Umbilical cord (tissue), 2 donors: Measurements from ENCODE around the gene ALKBH4. TPM values are rescaled to one million over a fixed set of nuclear protein-coding genes. Genes with fewer than 3 reads are reported as not detected.
"Not testable (repeated sequence)": the region's sequence is repeated elsewhere in the genome, so short reads cannot be mapped to it uniquely, and the experiment has no call there.

Experiments used
- DNase-seq: peaks from one replicate; pipeline ENCODE4 v3.0.0-alpha.2; 2015; ENCODE audit warnings: low spot score
- total RNA-seq: library from RNA; depleted of rRNA; stranded (reverse); fragments of >200 nt; gene quantifications from one replicate; pipeline ENCODE4 v1.2.3, GENCODE V29; 2014; ENCODE audit warnings: low replicate concordance; ENCODE audit not compliant: insufficient read depth

Gene ALKBH4
- total RNA-seq, 1 donor from 2014 or later, result 32.0 TPM

DNA sequence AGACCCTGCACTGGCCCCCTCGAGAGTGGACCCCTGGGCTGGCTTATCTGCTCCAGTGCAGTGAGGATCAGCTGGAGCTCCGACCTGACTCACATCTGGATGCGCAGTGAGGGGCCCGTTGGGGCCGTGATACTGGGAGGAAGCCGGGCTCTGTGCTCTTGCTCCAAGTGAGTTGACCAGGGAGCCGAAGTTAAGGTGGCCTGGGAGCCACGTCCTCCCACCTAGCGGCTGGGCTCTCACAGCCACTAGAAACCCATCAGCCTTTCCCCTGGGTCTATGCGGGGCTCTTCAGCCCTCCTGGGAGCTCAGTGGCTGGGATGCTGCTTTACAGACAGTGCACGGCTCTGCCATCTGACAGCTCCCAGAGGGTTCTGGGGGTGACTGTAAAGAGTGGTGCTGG is 9.1 kb downstream of the ALKBH4 start:
- DNase-seq, result no peak

DNA sequence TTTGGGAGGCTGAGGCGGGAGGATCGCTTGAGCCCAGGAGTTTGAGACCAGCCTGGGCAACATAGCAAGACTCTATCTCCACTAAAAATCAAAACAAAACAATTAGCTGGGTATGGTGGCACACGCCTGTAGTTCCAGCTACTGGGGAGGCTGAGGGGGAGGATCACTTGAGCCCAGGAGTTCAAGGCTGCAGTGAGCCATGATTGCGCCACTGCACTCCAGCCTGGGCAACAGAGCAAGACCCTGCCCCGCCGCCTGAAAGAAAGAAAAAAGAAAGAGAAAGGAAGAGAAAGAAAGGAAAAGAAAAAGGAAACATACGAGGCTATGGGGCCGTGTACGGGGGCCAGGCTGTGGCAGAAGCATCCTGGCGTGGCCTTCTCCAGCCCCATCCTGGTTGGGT is 9.7 kb downstream of the ALKBH4 start:
- not testable (repeated sequence) for DNase-seq

DNA sequence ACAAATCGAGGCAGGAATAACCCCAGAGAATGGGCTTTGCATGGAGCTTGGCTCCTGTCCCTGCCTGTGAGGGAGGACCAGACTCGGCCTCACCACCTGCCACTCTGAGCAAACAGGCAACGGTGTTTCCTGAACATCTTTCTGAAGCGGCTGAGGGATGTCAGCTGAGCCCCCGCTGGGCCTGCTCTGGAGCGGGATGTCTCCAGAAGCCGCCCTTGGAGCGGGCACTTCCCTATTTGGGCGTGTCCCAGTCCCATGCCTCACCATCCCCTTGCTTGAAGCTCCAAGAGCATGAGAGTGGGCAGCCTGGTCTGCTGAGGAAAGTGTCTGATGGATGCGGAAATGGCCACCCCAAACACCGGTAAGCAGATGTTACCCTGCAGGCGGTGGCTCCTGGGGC is 10.2 kb downstream of the ALKBH4 start:
- DNase-seq, result no peak

DNA sequence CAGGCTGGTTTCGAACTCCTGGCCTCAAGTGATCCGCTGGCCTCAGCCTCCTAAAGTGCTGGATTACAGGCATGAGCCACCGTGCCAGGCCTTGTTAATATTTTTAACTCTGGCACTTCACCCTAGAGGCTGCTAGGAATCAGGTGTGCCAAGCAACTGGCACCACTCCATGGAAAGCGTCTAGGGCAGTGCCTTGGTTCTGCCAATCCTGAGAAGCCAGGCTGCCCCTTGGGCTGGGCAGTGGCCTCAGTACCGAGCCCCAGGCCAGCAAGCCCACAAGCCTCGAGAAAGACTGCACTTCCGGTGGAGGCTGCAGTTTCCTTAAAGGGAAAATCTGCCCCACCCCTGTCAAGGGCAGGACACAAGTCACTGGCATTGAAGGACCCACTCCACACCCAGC is 11.3 kb downstream of the ALKBH4 start:
- DNase-seq, result no peak

DNA sequence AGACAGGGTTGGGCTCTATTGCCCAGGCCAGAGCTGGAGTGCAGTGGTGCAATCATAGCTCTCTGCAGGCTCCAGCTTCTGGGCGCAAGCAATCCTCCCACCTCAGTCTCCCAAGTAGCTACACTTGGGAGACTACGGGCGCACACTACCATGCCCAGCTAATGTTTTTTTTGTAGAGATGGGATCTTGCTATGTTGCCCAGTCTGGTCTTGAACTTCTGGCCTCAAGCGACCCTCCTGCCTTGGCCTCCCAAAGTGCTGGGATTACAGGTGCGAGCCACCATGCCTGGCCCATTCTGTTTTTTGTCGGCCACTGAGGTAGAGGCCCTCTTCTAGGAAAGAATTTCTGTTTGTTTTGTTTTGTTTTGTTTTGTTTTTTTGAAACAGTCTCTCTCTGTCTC is 12.2 kb downstream of the ALKBH4 start:
- DNase-seq, result no peak

DNA sequence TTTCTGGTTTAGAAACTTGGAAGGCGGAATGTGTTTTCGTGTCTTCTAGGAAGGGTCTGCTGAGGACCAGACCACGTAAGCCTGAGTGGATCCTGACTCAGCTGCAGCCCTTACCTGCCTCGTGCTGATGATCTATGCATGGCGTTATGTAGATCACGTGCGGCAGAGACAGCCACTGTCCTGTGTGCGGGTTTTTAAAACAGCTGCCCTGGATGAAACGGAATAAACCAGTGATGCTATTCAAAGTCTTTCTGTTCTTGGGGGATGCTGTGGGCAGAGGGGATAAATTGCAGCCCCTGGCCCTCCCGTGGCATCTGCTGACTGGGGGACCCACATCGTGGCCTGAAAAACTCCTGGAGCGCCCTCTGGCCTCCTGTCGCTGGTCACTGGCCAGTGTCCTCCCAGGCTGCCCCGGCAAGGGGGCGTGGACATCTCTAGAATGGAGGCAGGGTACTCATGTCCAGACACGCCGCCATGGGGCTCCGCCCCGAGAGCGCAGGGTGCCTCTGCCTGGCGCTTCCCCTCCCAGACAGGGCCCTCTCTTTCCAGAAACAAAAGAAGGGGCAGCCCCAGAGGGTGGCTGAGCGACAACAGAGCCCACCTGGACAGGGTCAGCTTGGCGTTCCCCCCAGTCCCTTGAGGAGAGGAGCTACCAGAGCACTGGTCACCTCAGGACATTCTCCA is 13.2 kb downstream of the ALKBH4 start:
- DNase-seq, result no peak

DNA sequence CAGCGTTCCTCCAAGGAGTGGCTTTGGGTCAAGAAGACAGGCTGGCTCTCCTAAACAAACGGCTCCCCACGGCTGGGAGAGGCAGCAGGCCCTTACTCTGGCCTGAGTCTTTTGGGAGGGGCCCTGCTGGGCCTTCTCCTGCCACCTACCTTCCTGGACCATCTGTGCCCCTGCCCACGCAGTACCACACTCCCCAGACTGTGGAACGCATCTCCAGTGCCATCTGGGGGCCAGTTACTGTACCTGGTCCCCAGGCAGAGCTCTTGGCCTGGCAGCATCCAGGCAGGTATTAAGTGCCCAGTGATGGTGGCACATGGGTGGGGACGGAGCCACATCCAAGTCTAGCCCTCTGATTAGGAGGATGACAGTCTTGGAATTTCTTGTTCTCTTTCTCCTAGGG is 14.4 kb downstream of the ALKBH4 start:
- no peak for DNase-seq

DNA sequence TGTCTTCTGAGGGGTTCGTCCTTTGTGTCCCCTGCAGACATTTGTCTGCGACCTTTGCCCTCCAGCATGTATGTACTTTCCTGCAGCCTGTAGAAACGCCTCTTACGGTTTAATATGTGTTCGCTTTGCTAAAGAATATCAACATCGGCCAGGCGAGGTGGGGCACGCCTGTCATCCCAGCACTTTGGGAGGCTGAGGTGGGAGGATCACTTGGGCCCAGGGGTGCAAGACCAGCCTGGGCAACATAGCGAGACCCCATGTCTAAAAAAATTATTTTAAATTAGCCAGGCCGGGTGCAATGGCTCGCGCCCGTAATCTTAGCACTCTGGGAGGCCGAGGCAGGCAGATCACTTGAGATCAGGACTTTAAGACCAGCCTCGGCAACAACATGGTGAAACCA is 15.5 kb downstream of the ALKBH4 start:
- no peak for DNase-seq

DNA sequence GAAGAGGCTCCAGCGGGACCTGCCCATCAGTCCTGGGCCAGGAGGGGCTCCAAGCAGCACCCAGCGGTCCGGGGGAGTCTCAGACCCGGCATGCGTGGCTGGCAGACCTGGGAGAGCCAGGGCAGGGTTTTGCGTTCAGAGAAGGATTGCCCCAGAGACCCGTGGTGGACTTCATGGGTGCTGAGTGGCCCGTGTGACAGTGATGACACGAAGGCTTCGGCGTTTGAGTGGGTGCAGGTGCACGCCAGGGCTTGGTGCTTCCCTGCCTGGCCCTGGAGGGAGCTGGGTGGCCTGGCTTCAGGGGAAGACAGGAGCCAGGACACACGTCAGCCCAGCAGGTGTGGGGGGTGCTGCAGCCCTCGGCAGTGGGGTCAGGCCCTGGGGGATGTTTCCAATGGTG is 17.4 kb downstream of the ALKBH4 start:
- no peak for DNase-seq

DNA sequence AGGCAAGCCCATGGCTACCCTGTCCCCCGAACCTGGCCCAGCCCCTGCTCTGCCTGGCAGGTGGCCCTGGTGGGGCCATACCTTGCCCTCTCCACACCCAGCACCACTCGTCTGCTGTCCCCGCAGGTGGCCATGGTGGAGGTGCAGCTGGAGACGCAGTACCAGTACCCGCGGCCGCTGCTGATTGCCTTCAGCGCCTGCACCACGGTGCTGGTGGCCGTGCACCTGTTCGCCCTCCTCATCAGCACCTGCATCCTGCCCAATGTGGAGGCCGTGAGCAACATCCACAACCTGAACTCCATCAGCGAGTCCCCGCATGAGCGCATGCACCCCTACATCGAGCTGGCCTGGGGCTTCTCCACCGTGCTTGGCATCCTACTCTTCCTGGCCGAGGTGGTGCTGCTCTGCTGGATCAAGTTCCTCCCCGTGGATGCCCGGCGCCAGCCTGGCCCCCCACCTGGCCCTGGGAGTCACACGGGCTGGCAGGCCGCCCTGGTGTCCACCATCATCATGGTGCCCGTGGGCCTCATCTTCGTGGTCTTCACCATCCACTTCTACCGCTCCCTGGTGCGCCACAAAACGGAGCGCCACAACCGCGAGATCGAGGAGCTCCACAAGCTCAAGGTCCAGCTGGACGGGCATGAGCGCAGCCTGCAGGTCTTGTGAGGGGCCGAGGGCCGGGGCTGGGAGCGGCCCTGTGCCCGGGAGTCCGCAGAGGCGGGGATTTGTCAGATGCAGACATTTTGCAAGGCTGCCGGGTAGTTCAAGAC is 18.1 kb downstream of the ALKBH4 start:
- DNase-seq, result no peak

DNA sequence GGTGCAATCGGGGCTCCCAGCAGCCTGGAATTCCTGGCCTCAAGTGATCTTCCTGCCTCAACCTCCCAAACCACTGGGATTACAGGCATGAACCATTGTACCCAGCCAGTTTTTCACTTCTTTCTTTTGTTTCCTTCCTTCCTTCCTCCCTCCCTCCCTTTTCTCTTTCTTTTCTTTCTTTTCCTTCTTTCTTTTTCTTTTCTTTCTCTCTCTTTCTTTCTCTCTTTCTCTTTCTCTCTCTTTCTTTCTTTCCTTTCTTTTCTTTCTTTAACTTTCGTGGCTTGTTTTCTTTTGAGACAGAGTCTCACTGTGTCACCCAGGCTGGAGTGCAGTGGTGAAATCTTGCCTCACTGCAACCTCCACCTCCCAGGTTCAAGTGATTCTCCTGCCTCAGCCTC is 19.0 kb downstream of the ALKBH4 start:
- no peak for DNase-seq

DNA sequence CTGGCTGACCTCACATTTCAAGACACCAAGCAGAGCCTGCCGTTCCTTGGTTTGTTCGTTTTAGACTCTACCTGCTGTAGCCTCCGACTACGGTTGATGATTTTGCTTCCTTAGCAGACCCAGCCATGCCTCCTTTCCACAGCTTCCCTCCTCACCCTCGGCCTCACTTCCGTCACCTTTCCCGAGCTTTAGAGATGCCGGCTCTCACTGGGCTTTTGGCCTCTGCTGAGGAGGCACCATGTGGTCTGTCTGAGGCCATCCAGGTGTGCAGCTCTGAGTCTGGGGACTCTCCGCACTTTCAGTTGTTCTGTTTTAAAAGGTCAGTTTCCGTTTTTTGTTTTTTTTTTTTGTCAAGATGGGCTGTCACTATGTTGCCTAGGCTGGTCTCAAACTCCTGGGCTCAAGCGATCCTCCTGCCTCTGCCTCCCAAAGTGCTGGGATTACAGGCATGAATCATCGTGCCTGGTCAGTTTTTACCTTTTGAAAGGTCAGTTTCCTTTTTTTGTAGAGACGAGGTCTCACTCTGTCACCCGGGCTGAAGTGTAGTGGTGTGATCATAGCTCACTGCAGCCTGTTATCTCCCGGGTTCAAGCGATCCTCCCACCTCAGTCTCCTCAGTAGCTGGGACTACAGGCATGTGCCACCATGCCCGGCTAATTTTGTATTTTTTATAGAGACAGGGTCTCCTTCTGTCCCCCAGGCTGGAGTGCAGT is 19.5 kb downstream of the ALKBH4 start:
- DNase-seq, result no peak

DNA sequence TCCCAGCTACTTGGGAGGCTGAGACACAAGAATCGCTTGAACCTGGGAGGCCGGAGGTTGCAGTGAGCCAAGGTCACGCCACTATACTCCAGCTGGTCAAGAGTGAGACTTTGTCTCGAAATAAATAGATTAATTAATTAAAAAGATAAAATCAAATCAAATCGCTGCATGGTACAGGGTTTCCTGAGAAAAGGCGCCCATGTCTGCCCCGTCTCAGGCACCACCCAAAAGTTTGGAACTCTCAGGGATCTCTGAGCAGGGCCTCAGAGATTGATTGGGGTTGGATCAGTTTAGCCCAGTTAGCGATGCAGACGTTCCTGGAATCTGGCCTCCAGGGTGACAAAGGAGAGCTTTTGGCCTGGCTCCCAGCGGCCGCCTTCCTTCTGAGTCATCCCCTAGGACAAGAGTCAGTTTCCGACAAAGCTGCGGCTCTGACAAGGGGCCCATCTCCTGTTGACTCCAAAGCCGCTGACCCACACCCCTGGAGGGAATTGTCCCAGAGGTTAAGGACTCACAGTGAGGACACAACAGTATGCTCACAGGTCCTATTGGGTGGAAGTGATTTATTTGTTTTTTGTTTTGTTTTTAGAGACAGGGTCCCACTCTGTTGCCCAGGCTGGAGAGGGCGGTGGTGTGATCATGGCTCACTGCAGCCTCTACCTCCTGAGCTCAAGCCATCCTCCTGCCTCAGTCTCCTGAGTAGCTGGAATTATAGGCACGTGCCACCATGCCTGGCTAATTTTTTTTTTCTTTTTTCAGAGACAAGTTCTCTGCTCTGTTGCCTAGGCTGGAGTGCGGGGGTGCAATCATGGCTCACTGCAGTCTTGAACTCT is 24.5 kb downstream of the ALKBH4 start:
- no peak for DNase-seq

DNA sequence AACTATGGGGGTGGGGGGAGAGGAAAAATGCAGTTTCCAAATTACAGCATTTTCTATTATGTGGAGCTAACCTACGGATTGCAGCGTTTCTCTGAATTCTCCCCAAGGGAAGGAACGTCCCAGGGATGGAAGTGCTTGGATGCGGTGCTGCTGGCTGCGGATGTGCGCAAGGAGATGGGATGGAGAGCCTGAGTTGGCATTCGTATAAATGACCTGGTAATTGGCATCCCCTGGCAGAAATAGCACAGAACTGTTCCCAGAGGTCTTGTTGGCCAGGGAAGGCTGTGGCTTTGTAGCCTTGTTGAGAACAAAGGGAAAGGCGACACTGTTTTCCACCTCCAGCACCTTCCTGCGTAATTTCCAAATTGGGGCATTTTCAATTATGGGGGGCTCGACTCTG is 28.5 kb downstream of the ALKBH4 start:
- DNase-seq, result no peak

DNA sequence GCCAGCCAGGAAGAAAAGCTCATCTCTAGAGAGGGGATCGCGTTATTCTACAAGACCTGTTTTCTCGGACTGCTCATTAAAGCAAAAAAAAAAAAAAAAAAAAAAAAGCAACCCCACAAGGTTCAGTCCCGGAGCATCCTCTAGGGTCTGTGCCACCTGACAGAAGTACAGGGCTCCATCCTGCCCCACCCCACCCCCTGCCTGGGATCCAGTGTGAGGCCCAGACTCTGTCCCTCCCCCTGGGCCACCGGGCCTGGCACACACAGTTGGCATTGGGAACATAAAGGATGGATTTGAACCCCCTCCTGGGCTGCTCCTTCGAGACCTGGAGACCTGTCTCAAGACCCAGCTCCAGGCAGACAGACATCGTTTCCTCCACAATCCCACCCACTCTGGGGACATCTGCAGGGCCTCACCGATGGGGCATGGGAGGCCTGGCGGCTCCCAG is 30.6 kb downstream of the ALKBH4 start:
- no peak for DNase-seq

DNA sequence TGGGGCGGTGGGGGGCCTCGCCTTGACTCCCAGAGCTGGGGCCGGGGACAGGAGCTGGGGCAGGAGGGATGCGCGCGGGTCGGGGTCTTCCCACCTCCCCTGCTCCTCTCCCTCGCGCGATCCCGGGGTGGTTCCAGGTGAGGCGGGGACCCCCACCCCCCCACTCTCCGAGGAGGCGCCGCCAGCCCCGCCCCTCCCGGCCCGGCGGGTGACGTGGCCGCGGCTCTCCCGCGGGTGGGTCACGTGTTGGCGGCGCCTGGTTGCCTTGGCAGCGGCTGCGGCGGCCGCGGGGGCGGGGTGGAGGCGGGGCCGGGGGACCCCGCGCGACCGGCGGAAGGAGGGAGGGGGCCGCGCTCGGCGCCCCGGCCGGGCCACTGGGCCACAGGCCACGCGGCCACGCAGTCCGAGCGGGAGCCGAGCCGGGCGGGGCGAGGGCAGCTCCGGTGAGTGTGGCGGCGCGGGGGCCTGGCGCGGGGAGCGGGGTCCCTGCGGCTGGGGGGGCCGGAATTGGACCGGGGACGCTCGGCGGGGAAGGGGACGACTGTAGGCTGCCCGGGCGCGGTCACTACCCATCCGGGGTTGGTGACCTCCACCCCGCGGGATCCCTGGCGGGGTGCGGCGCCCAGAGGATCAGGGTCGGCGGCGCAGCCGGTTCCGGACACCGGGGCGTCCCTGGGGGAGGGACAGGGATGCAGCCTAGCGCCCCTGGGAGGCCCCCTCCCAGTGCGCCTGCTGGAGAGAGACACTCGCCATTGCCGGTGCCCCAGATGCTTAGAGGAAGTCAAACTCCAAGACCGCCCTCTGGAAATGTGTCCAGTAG is 31.2 kb downstream of the ALKBH4 start, which contains the start of gene ORAI2:
Gene ORAI2, plus strand, starts transcription at position 357 of the 820 bp plus-strand sequence. CDS start 5,382 bp downstream, outside the sequence.
- DNase-seq, result peak; percentile 72

DNA sequence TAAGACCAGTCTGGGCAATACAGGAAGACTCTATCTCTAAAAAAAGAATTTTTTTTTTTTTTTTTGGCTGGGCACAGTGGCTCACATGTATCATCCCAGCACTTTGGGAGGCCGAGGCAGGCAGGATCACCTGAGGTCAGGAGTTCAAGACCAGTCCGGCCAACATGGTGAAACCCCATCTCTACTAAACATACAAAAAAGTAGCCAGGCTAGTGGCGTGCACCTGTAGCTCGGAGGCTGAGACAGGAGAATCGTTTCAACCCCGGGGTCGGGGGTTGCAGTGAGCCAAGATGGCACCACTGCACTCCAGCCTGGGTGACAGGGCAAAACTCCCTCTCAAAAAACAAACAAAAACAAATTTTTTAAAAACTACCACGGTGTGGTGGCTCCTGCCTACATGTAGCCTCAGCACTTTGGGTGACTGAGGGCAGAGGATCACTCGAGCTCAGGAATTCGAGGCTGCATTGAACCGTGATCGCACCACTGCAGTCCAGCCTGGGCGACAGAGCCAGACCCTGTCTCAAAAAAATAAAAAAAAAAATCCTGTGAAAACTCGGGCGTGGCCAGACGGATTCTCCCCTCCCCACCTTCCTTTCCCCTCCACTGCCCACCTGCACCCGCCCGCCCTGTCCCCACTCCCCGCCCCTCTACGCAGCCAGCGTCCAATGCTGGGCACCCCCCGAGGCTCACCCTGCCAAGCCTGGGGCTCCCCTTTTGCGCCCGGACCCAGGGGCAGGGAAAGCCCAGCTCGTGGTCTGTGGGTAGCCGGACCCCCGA is 32.0 kb downstream of the ALKBH4 start:
- no peak for DNase-seq

DNA sequence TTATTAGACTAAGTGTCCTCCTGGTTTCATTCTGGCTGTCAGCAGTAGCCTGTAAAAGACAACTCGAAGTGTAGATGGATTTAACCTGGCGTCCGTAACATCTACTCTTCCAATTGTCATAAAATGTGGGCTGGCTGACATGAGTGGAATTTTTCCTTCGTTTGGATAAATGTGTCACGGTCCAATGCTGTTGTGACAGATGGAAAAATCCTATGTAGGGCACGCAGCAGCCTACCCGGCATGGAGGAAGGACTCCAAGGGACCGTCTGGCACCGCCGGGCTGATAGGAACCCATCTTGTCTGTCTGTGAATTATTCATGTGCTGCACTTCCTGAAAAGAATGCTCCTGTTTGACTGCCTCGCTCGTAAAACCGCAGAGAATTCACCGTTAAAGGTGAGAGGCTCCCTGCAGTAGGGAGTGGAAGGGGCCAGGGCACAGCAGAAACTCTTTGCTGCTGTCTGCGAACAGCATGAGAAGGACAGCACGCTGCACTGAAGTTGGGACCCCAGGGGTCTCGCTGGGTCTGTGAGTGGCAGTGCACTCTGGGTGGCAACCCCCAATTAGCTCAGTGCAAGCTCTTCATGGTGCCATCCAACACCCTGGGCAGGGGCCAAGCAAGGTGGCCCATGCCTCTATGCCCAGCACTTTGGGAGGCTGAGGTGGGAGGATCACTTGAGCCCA is 32.9 kb downstream of the ALKBH4 start:
- peak; percentile 41 for DNase-seq
